Measurements from ENCODE around the gene ATG7. TPM values are rescaled to one million over a fixed set of nuclear protein-coding genes. Genes with fewer than 3 reads are reported as not detected.

The ATG7 gene
- total and polyA plus RNA-seq, 4 donors = 7.4 to 53.8 (median 15.6) TPM

DNA sequence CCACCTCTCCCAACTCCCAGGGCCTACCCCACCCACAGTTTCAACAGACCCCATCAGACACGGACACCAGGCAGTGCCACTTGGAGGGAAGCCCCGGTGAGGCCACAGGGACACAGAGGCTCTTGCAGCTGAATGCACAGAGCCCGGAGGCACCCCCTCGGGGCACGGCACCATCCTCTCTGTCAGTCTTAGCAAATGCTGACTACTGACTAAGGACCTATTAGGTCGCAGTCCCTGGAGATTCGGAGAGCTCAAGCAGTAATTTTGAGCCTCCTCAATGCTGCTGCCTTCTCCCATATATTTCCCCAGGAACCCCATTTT lies 291.6 kb downstream of the ATG7 start:
- 98% methylated on average over 7 of the region's 7 CpGs for WGBS
- TF ChIP-seq, protein P1, sequence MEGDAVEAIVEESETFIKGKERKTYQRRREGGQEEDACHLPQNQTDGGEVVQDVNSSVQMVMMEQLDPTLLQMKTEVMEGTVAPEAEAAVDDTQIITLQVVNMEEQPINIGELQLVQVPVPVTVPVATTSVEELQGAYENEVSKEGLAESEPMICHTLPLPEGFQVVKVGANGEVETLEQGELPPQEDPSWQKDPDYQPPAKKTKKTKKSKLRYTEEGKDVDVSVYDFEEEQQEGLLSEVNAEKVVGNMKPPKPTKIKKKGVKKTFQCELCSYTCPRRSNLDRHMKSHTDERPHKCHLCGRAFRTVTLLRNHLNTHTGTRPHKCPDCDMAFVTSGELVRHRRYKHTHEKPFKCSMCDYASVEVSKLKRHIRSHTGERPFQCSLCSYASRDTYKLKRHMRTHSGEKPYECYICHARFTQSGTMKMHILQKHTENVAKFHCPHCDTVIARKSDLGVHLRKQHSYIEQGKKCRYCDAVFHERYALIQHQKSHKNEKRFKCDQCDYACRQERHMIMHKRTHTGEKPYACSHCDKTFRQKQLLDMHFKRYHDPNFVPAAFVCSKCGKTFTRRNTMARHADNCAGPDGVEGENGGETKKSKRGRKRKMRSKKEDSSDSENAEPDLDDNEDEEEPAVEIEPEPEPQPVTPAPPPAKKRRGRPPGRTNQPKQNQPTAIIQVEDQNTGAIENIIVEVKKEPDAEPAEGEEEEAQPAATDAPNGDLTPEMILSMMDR (IDR thresholded peaks at IDR 0.05; ENCODE audit: low read depth, low read length, missing input control) = no peak
- TF ChIP-seq JUND (IDR thresholded peaks at IDR 0.05) = no peak
- no peak for TF ChIP-seq EGR1 (IDR thresholded peaks at IDR 0.05; ENCODE audit: low read depth in 2 of 2)
- TF ChIP-seq TAF1 (conservative IDR thresholded peaks at IDR 0.05) = no peak
- no peak for TF ChIP-seq HNF4G (IDR thresholded peaks at IDR 0.05)
- TF ChIP-seq YY1 (IDR thresholded peaks at IDR 0.05) = no peak
- TF ChIP-seq RXRA (IDR thresholded peaks at IDR 0.05) = no peak
- TF ChIP-seq, protein P2, sequence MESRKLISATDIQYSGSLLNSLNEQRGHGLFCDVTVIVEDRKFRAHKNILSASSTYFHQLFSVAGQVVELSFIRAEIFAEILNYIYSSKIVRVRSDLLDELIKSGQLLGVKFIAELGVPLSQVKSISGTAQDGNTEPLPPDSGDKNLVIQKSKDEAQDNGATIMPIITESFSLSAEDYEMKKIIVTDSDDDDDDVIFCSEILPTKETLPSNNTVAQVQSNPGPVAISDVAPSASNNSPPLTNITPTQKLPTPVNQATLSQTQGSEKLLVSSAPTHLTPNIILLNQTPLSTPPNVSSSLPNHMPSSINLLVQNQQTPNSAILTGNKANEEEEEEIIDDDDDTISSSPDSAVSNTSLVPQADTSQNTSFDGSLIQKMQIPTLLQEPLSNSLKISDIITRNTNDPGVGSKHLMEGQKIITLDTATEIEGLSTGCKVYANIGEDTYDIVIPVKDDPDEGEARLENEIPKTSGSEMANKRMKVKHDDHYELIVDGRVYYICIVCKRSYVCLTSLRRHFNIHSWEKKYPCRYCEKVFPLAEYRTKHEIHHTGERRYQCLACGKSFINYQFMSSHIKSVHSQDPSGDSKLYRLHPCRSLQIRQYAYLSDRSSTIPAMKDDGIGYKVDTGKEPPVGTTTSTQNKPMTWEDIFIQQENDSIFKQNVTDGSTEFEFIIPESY (IDR thresholded peaks at IDR 0.05) = no peak
- TF ChIP-seq HNF4A (conservative IDR thresholded peaks at IDR 0.05) = no peak
- TF ChIP-seq FOXA1 (IDR thresholded peaks at IDR 0.05) = no peak
- no peak for TF ChIP-seq FOXA2 (IDR thresholded peaks at IDR 0.05)
- TF ChIP-seq SP1 (IDR thresholded peaks at IDR 0.05) = no peak
- no peak for TF ChIP-seq NR2F2 (IDR thresholded peaks at IDR 0.05)
- H3K36me3 ChIP-seq (ENCODE audit: control insufficient read depth in 4 of 4, insufficient read depth in 3 of 4, low read depth in 1 of 4, low read length in 3 of 4) = peaks cover 3 to 19% (median 9%) of the 10 kb centered on the region in 4 donors
- no peak for DNase-seq (ENCODE audit: low spot score)
- H3K27me3 ChIP-seq (ENCODE audit: control insufficient read depth in 4 of 4, insufficient read depth in 4 of 4, low read length in 3 of 4) = no peaks in the 10 kb centered on the region
- no peak overlapping the region for H3K27ac ChIP-seq (ENCODE audit: low read depth in 1 of 2, low read length in 2 of 2)
- no peaks in the 10 kb centered on the region for H3K4me1 ChIP-seq (ENCODE audit: control insufficient read depth in 4 of 4, insufficient read depth in 4 of 4, low read length in 3 of 4)
- H3K9ac ChIP-seq (ENCODE audit: low read depth in 1 of 2, low read length in 2 of 2) = no peak overlapping the region
- H3K9me3 ChIP-seq (ENCODE audit: control insufficient read depth in 4 of 4, low read length in 3 of 4) = no peaks in the 10 kb centered on the region
- H3K4me3 ChIP-seq (ENCODE audit: low read depth in 1 of 3, low read length in 3 of 3) = no peak overlapping the region

DNA sequence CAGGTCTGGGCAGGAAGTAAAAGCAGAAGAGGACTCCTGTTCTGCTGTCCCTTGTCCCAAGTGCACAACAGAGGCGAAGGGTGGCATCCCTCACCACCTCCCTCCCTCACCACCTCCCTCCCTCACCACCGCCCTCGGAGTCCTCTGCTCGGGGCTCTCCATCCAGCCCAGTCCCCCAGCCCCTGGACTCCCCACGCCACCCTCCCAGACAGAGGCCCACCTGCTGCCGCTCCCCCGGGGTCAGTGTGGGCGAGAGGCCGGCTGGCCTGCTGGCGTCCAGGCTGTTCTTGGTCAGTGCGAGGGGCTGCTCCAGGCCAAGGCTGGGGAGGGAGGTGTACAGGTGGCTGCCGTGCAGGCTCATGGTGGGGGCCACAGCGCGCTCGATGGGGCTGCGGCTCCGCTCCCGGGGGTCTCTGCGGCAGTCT lies 292.4 kb downstream of the ATG7 start:
- no peaks in the 10 kb centered on the region for H3K27me3 ChIP-seq (ENCODE audit: control insufficient read depth in 4 of 4, insufficient read depth in 4 of 4, low read length in 3 of 4)
- WGBS = 97% methylated on average over 19 of the region's 19 CpGs
- no peak overlapping the region for H3K9ac ChIP-seq (ENCODE audit: low read depth in 1 of 2, low read length in 2 of 2)
- DNase-seq (ENCODE audit: low spot score) = no peak
- no peaks in the 10 kb centered on the region for H3K4me1 ChIP-seq (ENCODE audit: control insufficient read depth in 4 of 4, insufficient read depth in 4 of 4, low read length in 3 of 4)
- peaks cover 0 to 18% (median 7%) of the 10 kb centered on the region in 4 donors for H3K36me3 ChIP-seq (ENCODE audit: control insufficient read depth in 4 of 4, insufficient read depth in 3 of 4, low read depth in 1 of 4, low read length in 3 of 4)
- no peak overlapping the region for H3K4me3 ChIP-seq (ENCODE audit: low read depth in 1 of 3, low read length in 3 of 3)
- no peaks in the 10 kb centered on the region for H3K9me3 ChIP-seq (ENCODE audit: control insufficient read depth in 4 of 4, low read length in 3 of 4)
- no peak overlapping the region for H3K27ac ChIP-seq (ENCODE audit: low read depth in 1 of 2, low read length in 2 of 2)
- TF ChIP-seq, protein P1 (IDR thresholded peaks at IDR 0.05; ENCODE audit: low read depth, low read length, missing input control) = no peak
- no peak for TF ChIP-seq HNF4G (IDR thresholded peaks at IDR 0.05)
- TF ChIP-seq, protein P3, sequence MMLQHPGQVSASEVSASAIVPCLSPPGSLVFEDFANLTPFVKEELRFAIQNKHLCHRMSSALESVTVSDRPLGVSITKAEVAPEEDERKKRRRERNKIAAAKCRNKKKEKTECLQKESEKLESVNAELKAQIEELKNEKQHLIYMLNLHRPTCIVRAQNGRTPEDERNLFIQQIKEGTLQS (IDR thresholded peaks at IDR 0.05) = no peak
- no peak for TF ChIP-seq FOXA1 (IDR thresholded peaks at IDR 0.05)
- TF ChIP-seq HNF4A (conservative IDR thresholded peaks at IDR 0.05) = no peak
- TF ChIP-seq, protein P4, sequence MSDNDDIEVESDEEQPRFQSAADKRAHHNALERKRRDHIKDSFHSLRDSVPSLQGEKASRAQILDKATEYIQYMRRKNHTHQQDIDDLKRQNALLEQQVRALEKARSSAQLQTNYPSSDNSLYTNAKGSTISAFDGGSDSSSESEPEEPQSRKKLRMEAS (IDR thresholded peaks at IDR 0.05) = no peak
- TF ChIP-seq YY1 (IDR thresholded peaks at IDR 0.05) = no peak
- TF ChIP-seq NR2F2 (IDR thresholded peaks at IDR 0.05) = no peak
- TF ChIP-seq FOXA2 (IDR thresholded peaks at IDR 0.05) = no peak
- TF ChIP-seq, protein P5, sequence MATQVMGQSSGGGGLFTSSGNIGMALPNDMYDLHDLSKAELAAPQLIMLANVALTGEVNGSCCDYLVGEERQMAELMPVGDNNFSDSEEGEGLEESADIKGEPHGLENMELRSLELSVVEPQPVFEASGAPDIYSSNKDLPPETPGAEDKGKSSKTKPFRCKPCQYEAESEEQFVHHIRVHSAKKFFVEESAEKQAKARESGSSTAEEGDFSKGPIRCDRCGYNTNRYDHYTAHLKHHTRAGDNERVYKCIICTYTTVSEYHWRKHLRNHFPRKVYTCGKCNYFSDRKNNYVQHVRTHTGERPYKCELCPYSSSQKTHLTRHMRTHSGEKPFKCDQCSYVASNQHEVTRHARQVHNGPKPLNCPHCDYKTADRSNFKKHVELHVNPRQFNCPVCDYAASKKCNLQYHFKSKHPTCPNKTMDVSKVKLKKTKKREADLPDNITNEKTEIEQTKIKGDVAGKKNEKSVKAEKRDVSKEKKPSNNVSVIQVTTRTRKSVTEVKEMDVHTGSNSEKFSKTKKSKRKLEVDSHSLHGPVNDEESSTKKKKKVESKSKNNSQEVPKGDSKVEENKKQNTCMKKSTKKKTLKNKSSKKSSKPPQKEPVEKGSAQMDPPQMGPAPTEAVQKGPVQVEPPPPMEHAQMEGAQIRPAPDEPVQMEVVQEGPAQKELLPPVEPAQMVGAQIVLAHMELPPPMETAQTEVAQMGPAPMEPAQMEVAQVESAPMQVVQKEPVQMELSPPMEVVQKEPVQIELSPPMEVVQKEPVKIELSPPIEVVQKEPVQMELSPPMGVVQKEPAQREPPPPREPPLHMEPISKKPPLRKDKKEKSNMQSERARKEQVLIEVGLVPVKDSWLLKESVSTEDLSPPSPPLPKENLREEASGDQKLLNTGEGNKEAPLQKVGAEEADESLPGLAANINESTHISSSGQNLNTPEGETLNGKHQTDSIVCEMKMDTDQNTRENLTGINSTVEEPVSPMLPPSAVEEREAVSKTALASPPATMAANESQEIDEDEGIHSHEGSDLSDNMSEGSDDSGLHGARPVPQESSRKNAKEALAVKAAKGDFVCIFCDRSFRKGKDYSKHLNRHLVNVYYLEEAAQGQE (IDR thresholded peaks at IDR 0.05) = no peak
